ENCODE data around the gene LIPA.
"Not testable (repeated sequence)": the region's sequence is repeated elsewhere in the genome, so short reads cannot be mapped to it uniquely, and the experiment has no call there.

GRCh38 chr10:89285303-89285702 is 33.7 kb upstream of the LIPA start:
- not testable (repeated sequence) for TF ChIP-seq CTCF (conservative IDR thresholded peaks at IDR 0.05; ENCODE audit: low read depth, low read length); EZH2 (IDR thresholded peaks at IDR 0.05; ENCODE audit: borderline replicate concordance, low read depth, low read length, poor library complexity, severe bottlenecking)

Data from A673 (cell line).